B cell (primary cell): Measurements from ENCODE around the gene SLC4A1. TPM values are rescaled to one million over a fixed set of nuclear protein-coding genes. Genes with fewer than 3 reads are reported as not detected.

Source experiments
- ATAC-seq: fragments of 200-7000 bp; cut with Tn5 transposase; one replicate; pipeline ENCODE4 v1.10.0; 2021; ENCODE audit warnings: low read depth, mild to moderate bottlenecking, moderate number of reproducible peaks, moderate library complexity
- CTCF ChIA-PET: fragments of 350-600 bp; sonication (Branson Sonifier 250); formaldehyde crosslinking; loops from one replicate; lab custom pipeline; 2021; ENCODE audit warnings: antibody characterized with exemption, inconsistent platforms; lab: Charles Lee
- POLR2A ChIA-PET: fragments of 350-600 bp; sonication (Branson Sonifier 250); formaldehyde crosslinking; loops from one replicate; lab custom pipeline; 2021; ENCODE audit warnings: antibody characterized with exemption; lab: Charles Lee
- DNase-seq: peaks from one replicate; pipeline ENCODE4 v3.0.0; 2013
- H2AFZ ChIP-seq: 2 replicates; pipeline ENCODE4 v1.6.1; 2012; ENCODE audit warnings: mild to moderate bottlenecking, low read depth, low read length; ENCODE audit not compliant: insufficient read depth, poor library complexity, severe bottlenecking
- H3K27ac ChIP-seq, 2 donors: 1 replicate in 1 of 2; 2 replicates in 1 of 2; pipeline ENCODE4 v1.5.1; 2012 to 2013; ENCODE audit warnings: low read length in 2 of 2, mild to moderate bottlenecking in 2 of 2, moderate library complexity in 1 of 2
- H3K27me3 ChIP-seq, 4 experiments: fragments of 200-600 bp in 1 of 4; sonication (generic) in 1 of 4; replicated peaks in 1 of 4; 1 replicate in 2 of 4; 2 replicates in 2 of 4; pipeline versions ENCODE4 v1.6.1 to v1.7.0; 2013 to 2016; ENCODE audit warnings: low read length in 3 of 4, mild to moderate bottlenecking in 2 of 4, mixed read lengths in 1 of 4, moderate library complexity in 1 of 4; ENCODE audit not compliant: insufficient read depth in 4 of 4, control insufficient read depth in 3 of 4; ENCODE audit errors: control extremely low read depth in 1 of 4
- H3K36me3 ChIP-seq, 2 experiments: replicated peaks in 1 of 2; 1 replicate in 1 of 2; 2 replicates in 1 of 2; pipeline versions ENCODE4 v1.6.1 to v1.7.1; 2013; ENCODE audit warnings: low read length in 1 of 2; ENCODE audit not compliant: insufficient read depth in 2 of 2, control insufficient read depth in 1 of 2; ENCODE audit errors: control extremely low read depth in 1 of 2, extremely low read depth in 1 of 2
- H3K4me1 ChIP-seq, 2 donors: fragments of 200-600 bp in 1 of 2; sonication (generic) in 1 of 2; 1 replicate in 1 of 2; 2 replicates in 1 of 2; pipeline versions ENCODE4 v1.5.1 to v1.6.1; 2013 to 2017; ENCODE audit warnings: low read length in 2 of 2; ENCODE audit not compliant: control insufficient read depth in 2 of 2, insufficient read depth in 2 of 2
- H3K4me2 ChIP-seq: replicated peaks from 2 replicates; pipeline ENCODE3; 2012; ENCODE audit warnings: mild to moderate bottlenecking, low read depth, low read length; ENCODE audit not compliant: poor library complexity, severe bottlenecking
- H3K4me3 ChIP-seq, 5 experiments: fragments of 200-600 bp in 1 of 5; sonication (generic) in 1 of 5; 1 replicate in 3 of 5; 2 replicates in 2 of 5; pipeline versions ENCODE4 v1.5.1 to v1.7.0; 2011 to 2016; ENCODE audit warnings: low read length in 4 of 5, mild to moderate bottlenecking in 4 of 5, low read depth in 2 of 5, control low read depth in 1 of 5, moderate library complexity in 1 of 5; ENCODE audit not compliant: insufficient read depth in 1 of 5; ENCODE audit errors: control extremely low read depth in 1 of 5, extremely low read depth in 1 of 5
- H3K79me2 ChIP-seq: fragments of 200-600 bp; sonication (generic); one replicate; pipeline ENCODE4 v1.6.0; 2016; ENCODE audit warnings: low read length; ENCODE audit not compliant: control insufficient read depth, insufficient read depth
- H3K9ac ChIP-seq: fragments of 200-600 bp; sonication (generic); 2 replicates; pipeline ENCODE4 v1.6.1; 2017; ENCODE audit warnings: mild to moderate bottlenecking, low read length, moderate library complexity
- H3K9me3 ChIP-seq, 3 donors: one replicate each; pipeline versions ENCODE4 v1.6.1 to v1.7.1; 2013; ENCODE audit warnings: low read length in 2 of 3; ENCODE audit not compliant: control insufficient read depth in 2 of 3, insufficient read depth in 1 of 3; ENCODE audit errors: control extremely low read depth in 1 of 3
- H4K20me1 ChIP-seq: 2 replicates; pipeline ENCODE4 v1.6.0; 2012; ENCODE audit warnings: mild to moderate bottlenecking, low read length; ENCODE audit not compliant: insufficient read depth, control insufficient read depth, poor library complexity, severe bottlenecking
- H3K27ac Mint-ChIP-seq: one replicate; pipeline ENCODE4 v1.8.0; 2021; ENCODE audit warnings: mixed read lengths
- H3K27me3 Mint-ChIP-seq: one replicate; pipeline ENCODE4 v1.8.0; 2021; ENCODE audit warnings: mixed read lengths
- H3K4me1 Mint-ChIP-seq: one replicate; pipeline ENCODE4 v1.8.0; 2021; ENCODE audit warnings: mixed read lengths
- H3K4me3 Mint-ChIP-seq: one replicate; pipeline ENCODE4 v1.8.0; 2021; ENCODE audit warnings: mixed read lengths
- H3K9me3 Mint-ChIP-seq: one replicate; pipeline ENCODE4 v1.8.0; 2022; ENCODE audit warnings: mixed read lengths; ENCODE audit not compliant: insufficient read depth
- EZH2 ChIP-seq: IDR thresholded peaks from 2 replicates; pipeline ENCODE4 v1.6.1; 2012; ENCODE audit warnings: borderline replicate concordance, low read depth, mild to moderate bottlenecking, moderate library complexity, low read length; ENCODE audit not compliant: insufficient read depth, poor library complexity, severe bottlenecking
- WGBS: methylation state at CpG from one replicate; pipeline ENCODE4 v1.1.5; 2013; ENCODE audit warnings: missing lambda C conversion rate; ENCODE audit not compliant: insufficient coverage; 5-methylcytosine and 5-hydroxymethylcytosine counted together
- intact Hi-C: fragments of 100-400 bp; cut with micrococcal nuclease; formaldehyde crosslinking; loops from one replicate; pipeline ENCODE4 v1.10.0; 2022
- polyA plus RNA-seq: library from polyadenylated mRNA; depleted of rRNA; stranded (reverse); fragments of >200 nt; gene quantifications from 2 replicates; pipeline ENCODE4 v1.2.3, GENCODE V29; 2012
- total RNA-seq, 2 donors: library from RNA; stranded (reverse); fragments of 120-200 nt in 1 of 2; gene quantifications; 1 replicate in 1 of 2; 2 replicates in 1 of 2; pipeline versions ENCODE4 v1.2.3 to v1.2.4, GENCODE V29; 2013 to 2022
- TF ChIP-seq, protein P1 (sequence below): fragments of 200-600 bp; IDR thresholded peaks from one replicate; pipeline ENCODE4 v1.8.0; 2022; ENCODE audit warnings: antibody characterized with exemption, mild to moderate bottlenecking

The SLC4A1 gene
- total and polyA plus RNA-seq, 2 donors (not counting 1 experiment from before 2014, with no cell fraction given), result 0.22 TPM; not detected in 1

DNA sequence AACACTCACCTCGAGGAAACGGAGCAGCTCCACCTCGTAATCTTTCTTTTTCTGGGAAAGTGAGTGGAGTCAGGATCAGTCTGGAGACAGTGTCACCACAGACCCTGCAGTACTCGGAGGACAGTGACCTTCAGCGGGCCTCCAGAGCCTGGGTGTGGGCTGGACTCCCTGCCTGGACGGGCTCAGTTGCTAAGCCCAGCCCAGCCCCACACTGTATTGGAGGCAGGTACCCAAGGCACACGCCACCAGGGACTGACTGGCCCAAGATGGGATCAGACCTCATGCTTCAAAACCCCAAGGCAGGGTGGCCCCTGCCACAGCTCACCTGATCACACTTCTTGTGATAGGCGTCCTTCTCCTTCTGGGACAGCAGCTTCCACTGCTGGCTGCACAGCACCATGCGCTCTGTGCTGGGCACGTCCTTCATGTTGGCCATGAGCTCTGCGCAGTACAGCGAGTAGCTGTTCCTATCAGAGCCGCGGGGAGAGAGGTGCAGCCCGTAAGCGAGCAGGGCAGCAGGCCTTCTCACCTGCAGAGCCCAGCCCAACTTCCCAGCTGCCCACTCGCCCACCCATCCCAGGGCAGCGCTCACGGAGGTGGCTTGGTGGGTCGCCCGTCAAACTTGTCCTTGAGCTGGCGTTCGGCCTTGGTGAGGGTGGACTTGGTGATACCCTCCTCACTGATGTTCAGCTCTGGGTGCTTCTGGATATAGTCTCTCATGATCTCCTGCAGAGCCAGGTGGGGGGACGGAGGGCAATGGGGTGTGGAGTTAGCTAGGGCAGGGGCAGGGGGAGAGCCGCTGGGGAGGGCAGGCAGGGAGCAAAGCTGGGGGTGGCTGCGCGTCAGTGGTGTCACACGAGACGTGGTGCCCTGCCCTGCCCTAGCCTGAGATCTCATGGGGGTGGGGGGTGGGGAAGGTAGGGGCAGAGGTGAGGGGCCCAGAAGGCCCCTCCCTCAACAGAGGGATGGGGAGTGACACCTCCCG is 56.4 kb downstream of the SLC4A1 start:
- Histone ChIP-seq H2AFZ (no peak overlapping the region), H3K9ac (no peak overlapping the region), H3K27me3 (no peaks in the 10 kb centered on the region), H3K27ac (peak overlapping the region in 1 of 2 donors; percentile 6), H3K79me2 (peaks cover 74% of the 10 kb centered on the region), H3K4me2 (peak overlapping the region; percentile 68), H3K4me3 (no peak overlapping the region), H3K4me1 (peaks cover 39 to 59% of the 10 kb centered on the region in 2 donors), H3K36me3 (peaks cover 2 to 79% of the 10 kb centered on the region in 2 experiments), H3K9me3 (no peaks in the 10 kb centered on the region), H4K20me1 (peaks cover 38% of the 10 kb centered on the region)
- TF ChIP-seq, protein P1, sequence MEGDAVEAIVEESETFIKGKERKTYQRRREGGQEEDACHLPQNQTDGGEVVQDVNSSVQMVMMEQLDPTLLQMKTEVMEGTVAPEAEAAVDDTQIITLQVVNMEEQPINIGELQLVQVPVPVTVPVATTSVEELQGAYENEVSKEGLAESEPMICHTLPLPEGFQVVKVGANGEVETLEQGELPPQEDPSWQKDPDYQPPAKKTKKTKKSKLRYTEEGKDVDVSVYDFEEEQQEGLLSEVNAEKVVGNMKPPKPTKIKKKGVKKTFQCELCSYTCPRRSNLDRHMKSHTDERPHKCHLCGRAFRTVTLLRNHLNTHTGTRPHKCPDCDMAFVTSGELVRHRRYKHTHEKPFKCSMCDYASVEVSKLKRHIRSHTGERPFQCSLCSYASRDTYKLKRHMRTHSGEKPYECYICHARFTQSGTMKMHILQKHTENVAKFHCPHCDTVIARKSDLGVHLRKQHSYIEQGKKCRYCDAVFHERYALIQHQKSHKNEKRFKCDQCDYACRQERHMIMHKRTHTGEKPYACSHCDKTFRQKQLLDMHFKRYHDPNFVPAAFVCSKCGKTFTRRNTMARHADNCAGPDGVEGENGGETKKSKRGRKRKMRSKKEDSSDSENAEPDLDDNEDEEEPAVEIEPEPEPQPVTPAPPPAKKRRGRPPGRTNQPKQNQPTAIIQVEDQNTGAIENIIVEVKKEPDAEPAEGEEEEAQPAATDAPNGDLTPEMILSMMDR, result no peak
- TF ChIP-seq EZH2, result no peak
- H3K27ac Mint-ChIP-seq, result peak overlapping the region; percentile 15
- POLR2A ChIA-PET, result interaction anchor here (0.6 to 3.4 kb wide), 6 partner anchors 9 to 142 kb away, joined by 3 to 35 read pairs (median 6); partner anchors contain the start of genes GRN and UBTF
- CTCF ChIA-PET, result interaction anchor here (0.9 to 6.2 kb wide), 16 partner anchors 9 to 151 kb away, joined by 3 to 98 read pairs (median 20); partner anchors contain the start of genes ATXN7L3, FAM171A2, GRN and SLC25A39
- no peaks in the 10 kb centered on the region for H3K9me3 Mint-ChIP-seq
- peaks cover 54% of the 10 kb centered on the region for H3K4me1 Mint-ChIP-seq
- DNase-seq (no peak), ATAC-seq (no peak)
- H3K27me3 Mint-ChIP-seq, result no peaks in the 10 kb centered on the region
- 94% methylated on average over 26 of the region's 30 CpGs for WGBS
- H3K4me3 Mint-ChIP-seq, result no peak overlapping the region
- intact Hi-C loops, result loop anchor here (2.0 kb wide), 1 partner anchor 133 kb away; the partner anchor contains the start of gene GRN
